ELF-1 (cell line): ENCODE measurements around the gene PGLYRP3.

Experiments
- DNase-seq: peaks from one replicate; pipeline ENCODE4 v3.0.0-alpha.2; 2016; ENCODE audit warnings: low read depth, low spot score

PGLYRP3 gene

DNA sequence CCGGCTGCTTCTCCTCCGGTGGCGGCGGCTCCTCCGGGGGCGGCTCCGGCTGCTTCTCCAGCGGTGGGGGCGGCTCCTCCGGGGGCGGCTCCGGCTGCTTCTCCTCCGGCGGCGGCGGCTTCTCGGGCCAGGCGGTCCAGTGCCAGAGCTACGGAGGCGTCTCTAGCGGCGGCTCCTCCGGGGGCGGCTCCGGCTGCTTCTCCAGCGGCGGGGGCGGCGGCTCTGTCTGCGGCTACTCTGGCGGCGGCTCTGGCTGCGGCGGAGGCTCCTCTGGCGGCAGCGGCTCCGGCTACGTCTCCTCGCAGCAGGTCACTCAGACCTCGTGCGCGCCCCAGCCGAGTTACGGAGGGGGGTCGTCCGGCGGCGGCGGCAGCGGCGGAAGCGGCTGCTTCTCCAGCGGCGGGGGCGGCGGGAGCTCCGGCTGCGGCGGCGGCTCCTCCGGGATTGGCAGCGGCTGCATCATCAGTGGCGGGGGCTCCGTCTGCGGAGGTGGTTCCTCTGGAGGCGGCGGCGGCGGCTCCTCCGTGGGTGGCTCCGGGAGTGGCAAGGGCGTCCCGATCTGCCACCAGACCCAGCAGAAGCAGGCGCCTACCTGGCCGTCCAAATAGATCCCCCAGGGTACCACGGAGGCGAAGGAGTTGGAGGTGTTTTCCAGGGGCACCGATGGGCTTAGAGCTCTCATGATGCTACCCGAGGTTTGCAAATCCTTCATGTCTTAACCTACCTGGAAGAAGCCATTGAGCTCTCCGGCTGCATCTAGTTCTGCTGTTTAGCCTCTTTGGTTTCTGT lies 51.3 kb downstream of the PGLYRP3 start:
- DNase-seq, result peak; percentile 33

DNA sequence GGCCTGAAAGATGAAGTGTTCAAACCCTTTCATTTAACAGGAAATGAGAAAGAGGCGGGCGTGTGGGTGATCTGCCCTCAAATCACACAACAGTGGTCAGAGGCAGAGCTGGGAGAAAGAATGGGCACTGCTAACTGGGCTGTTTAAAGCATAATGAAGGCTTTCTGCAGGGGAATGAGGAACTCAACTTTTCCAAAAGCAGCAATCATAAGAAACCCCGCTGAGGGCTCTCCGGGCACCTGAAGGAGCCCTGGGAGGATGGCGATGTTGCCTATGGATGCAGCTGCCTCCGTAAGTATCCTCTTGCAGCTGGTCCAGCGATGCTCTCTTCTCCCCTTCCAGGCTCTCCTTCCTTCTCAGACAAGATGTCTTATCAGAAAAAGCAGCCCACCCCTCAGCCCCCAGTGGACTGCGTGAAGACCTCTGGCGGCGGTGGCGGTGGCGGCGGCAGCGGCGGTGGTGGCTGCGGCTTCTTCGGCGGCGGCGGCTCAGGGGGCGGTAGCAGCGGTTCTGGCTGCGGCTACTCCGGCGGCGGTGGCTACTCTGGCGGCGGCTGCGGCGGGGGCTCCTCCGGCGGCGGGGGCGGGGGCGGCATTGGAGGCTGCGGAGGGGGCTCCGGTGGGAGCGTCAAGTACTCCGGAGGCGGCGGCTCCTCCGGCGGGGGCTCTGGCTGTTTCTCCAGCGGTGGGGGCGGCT lies 52.0 kb downstream of the PGLYRP3 start:
- peak; percentile 8 for DNase-seq

DNA sequence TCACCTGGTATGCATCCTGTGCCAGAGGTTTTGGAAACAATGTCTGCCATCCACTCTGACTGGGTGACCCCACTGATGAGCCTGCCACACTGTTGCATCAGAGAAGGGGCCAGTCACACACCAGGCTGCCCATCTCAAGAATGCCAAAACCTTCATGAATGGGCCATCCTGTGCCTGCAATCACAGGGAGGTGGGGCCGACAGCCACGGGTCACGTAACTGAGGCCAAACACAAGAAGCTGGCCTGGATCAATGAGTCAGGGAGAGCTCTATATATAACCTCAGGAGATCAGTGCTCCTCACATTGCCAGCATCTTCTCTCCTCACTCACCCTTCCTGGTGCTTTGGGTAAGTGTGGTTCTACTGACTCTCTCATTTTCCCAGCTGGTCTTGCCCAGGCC lies 53.4 kb downstream of the PGLYRP3 start, which contains the start of gene LORICRIN:
LORICRIN (plus strand) TSS at position 301 of the 400 bp plus-strand sequence. CDS start 1,263 bp downstream, outside the sequence.
- no peak for DNase-seq

DNA sequence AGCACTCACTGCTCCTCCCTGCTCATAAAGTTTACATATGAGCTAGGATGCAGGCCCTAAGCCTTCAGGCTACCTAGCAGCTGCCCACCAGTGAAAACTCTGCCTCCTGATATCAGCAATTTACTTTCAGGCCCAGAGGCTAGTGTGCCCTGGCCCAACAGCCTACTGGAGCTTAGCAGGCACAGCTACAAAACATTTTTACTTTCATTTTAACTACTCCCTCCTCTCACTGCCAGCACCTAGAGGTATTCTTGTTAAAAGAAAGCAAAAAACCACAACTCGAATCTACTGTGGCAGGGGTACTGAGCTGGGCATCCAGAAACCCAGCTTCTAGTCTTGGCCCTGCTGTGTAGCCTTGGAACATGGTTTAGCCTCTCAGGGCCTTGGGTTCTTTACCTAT lies 59.1 kb downstream of the PGLYRP3 start:
- DNase-seq, result no peak

DNA sequence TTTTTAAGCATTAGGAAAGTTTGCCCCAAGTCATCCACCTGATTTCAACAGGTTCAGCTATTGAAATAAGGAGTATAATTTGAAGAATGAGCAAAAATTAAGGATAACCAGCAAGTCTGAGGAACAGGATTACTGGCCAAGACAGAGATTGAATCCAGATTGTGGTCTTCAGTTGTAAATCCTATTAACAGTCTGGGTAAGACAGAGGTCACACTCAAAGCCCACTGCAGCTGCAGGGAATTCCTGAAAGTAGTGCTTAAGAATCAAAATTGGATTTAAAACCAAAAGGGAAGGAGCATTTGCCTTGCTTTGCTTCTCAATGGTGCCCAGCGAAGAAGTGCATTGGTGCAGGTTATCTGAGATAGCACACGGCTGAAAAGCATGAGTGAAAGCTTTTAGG lies 59.7 kb downstream of the PGLYRP3 start:
- no peak for DNase-seq

DNA sequence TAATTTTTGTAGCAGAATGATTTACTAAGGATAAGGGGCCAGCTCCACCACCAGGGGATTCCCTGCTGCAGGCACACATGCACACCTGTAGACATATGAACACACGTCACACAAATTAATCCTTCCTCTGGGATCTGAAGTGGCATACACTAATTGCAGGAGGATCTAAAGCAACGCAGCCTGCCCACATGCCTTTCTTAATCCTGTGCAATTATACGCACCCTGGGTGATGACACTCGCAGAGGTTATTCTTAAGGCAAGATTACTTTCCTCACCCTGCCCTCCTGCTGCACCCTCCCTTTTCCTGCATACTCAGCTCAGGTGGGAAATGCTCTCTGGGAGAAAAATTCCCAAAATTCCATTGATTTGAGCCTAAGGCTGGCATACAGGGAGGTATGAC lies 60.8 kb downstream of the PGLYRP3 start:
- DNase-seq, result no peak

DNA sequence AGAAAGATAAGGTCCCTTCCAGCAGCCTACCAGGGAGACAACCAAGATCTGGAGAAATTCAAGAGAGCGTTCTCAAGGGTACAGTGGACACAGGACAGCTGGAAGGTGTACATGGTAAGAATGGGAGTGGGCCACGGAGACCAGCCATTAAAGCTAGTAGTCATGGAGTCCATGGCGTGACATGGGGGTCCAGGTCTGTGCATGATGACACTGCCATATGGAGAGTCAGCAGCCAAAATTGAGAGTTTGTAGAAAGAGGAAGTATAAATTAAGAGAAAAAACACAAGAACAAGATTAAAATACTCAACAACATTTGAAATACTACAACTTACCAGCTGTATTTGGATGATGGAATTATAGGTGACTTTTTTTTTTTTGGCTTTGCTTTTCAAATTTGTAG lies 61.2 kb downstream of the PGLYRP3 start:
- no peak for DNase-seq

DNA sequence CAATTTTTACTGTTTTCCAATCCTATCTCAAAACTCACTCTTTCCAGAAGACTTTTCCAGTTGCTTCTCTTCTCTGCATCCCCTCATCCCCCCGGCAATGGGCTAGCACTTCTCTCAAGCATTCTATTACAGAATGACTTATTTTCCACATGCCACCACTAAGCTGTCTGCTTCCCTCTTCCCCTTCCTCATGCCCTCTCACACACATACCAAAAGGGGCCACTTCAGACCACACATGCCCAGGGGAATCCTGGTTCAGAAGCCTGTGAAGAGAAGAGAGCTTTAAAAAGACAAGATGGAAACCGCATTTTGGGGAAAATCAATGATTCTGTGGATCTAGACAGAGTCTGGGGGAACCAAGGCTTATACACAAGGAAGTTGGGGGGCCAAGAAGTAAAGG lies 61.7 kb downstream of the PGLYRP3 start:
- no peak for DNase-seq

DNA sequence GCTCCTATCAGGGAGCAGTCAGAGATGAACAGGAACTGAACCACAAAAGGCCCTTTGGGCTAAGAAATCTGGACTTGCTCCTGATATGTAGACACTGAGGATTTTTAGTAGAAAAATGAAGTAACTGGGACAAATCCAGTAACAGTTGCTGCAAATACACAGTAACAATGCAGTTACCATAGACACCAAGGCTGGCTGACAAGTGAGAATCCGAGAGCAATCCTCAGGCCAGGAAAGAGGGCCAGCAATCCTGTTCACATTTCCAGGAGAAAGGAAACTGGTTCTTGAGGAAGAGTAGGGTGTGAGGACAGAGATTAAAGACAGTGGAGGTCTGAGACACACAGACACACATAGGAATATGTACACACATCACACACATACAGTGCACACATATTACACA lies 62.6 kb downstream of the PGLYRP3 start:
- no peak for DNase-seq

DNA sequence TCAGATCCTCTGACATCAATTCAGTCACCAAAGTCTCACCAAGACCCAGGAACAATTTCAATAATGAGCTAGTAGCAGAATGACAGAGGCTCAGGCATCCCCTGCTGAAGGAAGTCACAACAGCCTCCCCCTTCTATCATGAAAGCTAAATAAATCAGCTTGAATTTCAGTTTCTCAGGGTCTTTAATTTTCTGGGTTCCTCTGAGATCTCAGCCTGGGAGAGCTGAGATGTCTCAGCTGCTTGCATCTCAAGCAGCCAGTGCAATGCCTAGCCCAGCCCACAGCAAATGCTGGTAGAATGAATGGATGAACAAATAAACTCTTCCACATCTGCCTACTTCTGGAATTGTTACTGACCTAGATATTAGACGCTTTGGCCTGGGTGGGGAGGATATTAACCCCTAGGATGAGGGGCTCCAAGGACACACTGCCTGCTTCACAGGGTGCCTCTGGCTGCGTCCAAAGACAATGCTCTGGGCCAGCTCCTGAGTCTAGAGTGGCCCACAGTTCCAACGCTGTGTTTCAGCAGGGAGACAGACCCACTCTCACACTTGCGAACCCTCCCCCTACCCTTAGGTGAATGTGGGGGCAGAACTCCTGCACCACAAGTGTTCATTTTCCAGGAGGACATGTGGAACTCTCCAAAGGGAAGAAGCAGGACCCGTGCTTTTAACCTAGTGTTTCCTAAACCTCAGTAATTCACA lies 64.4 kb downstream of the PGLYRP3 start:
- no peak for DNase-seq
